ENCODE results near the gene CASZ1.

CASZ1 gene

GRCh38 chr1:10789047-10789791 is 7.2 kb downstream of the CASZ1 start:
- no peak overlapping the region for H3K4me3 ChIP-seq (replicated peaks; ENCODE audit: low read depth, low read length)
- DNase-seq (ENCODE audit: extremely low read depth, low read depth) = no peak
- no peak for TF ChIP-seq CTCF (IDR thresholded peaks at IDR 0.05; ENCODE audit: low read depth, low read length, missing control alignments)

- TF ChIP-seq CTCF (IDR thresholded peaks at IDR 0.05; ENCODE audit: low read depth, low read length, missing control alignments) = no peak
- no peak for DNase-seq (ENCODE audit: extremely low read depth, low read depth)
- no peak overlapping the region for H3K4me3 ChIP-seq (replicated peaks; ENCODE audit: low read depth, low read length)
These were observed 7.8 kb downstream of the CASZ1 start for GRCh38 chr1:10788592-10789006.

- no peak for DNase-seq (ENCODE audit: extremely low read depth, low read depth)
- H3K4me3 ChIP-seq (replicated peaks; ENCODE audit: low read depth, low read length) = no peak overlapping the region
- no peak for TF ChIP-seq CTCF (IDR thresholded peaks at IDR 0.05; ENCODE audit: low read depth, low read length, missing control alignments)
These were observed 9.2 kb downstream of the CASZ1 start for GRCh38 chr1:10787286-10787685.

- no peak for TF ChIP-seq CTCF (IDR thresholded peaks at IDR 0.05; ENCODE audit: low read depth, low read length, missing control alignments)
- H3K4me3 ChIP-seq (replicated peaks; ENCODE audit: low read depth, low read length) = no peak overlapping the region
- no peak for DNase-seq (ENCODE audit: extremely low read depth, low read depth)
These were observed 10.5 kb downstream of the CASZ1 start for GRCh38 chr1:10785728-10786638.

- H3K4me3 ChIP-seq (replicated peaks; ENCODE audit: low read depth, low read length) = no peak overlapping the region
These were observed 11.3 kb downstream of the CASZ1 start for GRCh38 chr1:10784998-10785727.

More at GRCh38 chr1:10784998-10785727, 11.3 kb downstream of the CASZ1 start:
- TF ChIP-seq CTCF (IDR thresholded peaks at IDR 0.05; ENCODE audit: low read depth, low read length, missing control alignments) = no peak
- DNase-seq (ENCODE audit: extremely low read depth, low read depth) = no peak

Data from HFF-Myc (cell line).